OCI-LY3 (cell line): Measurements from ENCODE around the gene MBP.
A peak's percentile ranks its signal among the peaks of the same experiment; 100 is the strongest.

Experiments
- H2AFZ ChIP-seq: fragments of 200-600, 300-600 bp; shearing (Covaris generic); 2 replicates; pipeline ENCODE4 v1.6.0; 2014; ENCODE audit warnings: antibody characterized with exemption, low read depth, low read length
- H3K27ac ChIP-seq: fragments of 200-600, 300-600 bp; sonication (generic); 2 replicates; pipeline ENCODE4 v1.5.1; 2014; ENCODE audit warnings: mild to moderate bottlenecking, low read length, moderate library complexity, mixed read lengths
- H3K27me3 ChIP-seq: fragments of 200-600, 300-600 bp; sonication (generic); 2 replicates; pipeline ENCODE4 v1.6.1; 2014; ENCODE audit warnings: low read depth, low read length, mixed read lengths
- H3K36me3 ChIP-seq: fragments of 200-600, 300-600 bp; sonication (generic); replicated peaks from 2 replicates; pipeline ENCODE3; 2014; ENCODE audit warnings: low read depth, low read length, mixed read lengths
- H3K4me1 ChIP-seq: fragments of 300-600, 200-600 bp; sonication (generic); 2 replicates; pipeline ENCODE4 v1.6.1; 2014; ENCODE audit warnings: low read length, mixed read lengths
- H3K4me2 ChIP-seq: fragments of 200-600, 300-600 bp; sonication (generic); 2 replicates; pipeline ENCODE4 v1.6.1; 2014; ENCODE audit warnings: low read length, mixed read lengths
- H3K4me3 ChIP-seq: fragments of 300-600, 200-600 bp; sonication (generic); 2 replicates; pipeline ENCODE4 v1.5.1; 2014; ENCODE audit warnings: antibody characterized with exemption, mild to moderate bottlenecking, low read length, moderate library complexity
- H3K79me2 ChIP-seq: fragments of 300-600, 200-600 bp; shearing (Covaris generic); 2 replicates; pipeline ENCODE4 v1.6.1; 2014; ENCODE audit warnings: mild to moderate bottlenecking, low read length, mixed read lengths
- H3K9ac ChIP-seq: fragments of 300-600, 200-600 bp; shearing (Covaris generic); 2 replicates; pipeline ENCODE4 v1.6.0; 2014; ENCODE audit warnings: mild to moderate bottlenecking, low read length, moderate library complexity
- H3K9me3 ChIP-seq: fragments of 200-600, 300-600 bp; shearing (Covaris generic); 2 replicates; pipeline ENCODE4 v1.6.1; 2014; ENCODE audit warnings: low read length, mixed read lengths; ENCODE audit not compliant: insufficient read depth
- H4K20me1 ChIP-seq: fragments of 200-600, 300-600 bp; sonication (generic); 2 replicates; pipeline ENCODE4 v1.6.1; 2016; ENCODE audit warnings: low read length, mixed read lengths; ENCODE audit not compliant: insufficient read depth
- EZH2phosphoT487 ChIP-seq: fragments of 200-600 bp; shearing (Covaris generic); IDR thresholded peaks from 2 replicates; pipeline ENCODE4 v1.6.1; 2018; ENCODE audit warnings: antibody characterized with exemption, mixed run types, low read depth
- TF ChIP-seq, protein P1 (sequence below): fragments of 200-600, 300-600 bp; sonication (generic); IDR thresholded peaks from 2 replicates; pipeline ENCODE4 v1.5.1; 2014; ENCODE audit warnings: antibody characterized with exemption, low read length, low read depth

MBP gene

DNA sequence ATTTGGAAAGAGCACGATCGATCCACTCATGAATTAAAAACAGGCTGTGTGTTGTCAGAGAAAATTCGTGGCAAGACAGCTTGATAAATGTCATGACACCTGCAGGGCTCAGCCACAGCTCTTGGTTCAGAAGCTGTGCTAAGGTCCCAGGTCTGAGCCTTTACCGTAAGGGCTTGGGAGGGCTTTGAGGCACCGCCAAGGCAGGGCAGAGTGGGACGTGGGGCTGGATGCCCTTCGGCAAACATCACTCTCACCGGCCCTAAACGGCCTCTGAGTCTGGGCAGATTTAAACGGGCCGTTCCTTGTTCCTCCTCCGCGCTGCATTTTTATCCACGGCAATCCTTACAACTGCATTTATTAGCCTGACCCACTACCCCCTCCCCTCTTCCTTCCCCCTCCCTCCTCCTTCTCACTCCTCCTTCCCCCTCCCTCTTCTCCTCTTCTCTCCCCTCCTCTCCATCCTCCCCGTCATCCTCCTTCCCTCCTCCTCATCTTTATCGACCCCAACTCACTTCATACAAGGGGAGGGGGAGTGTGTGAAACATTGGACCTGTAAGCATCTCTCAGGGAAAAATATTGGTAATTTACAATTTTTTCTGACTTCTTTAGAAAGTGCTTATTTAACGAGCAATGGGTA lies 33.9 kb downstream of the MBP start:
- Histone ChIP-seq H3K4me1 (peaks cover 73% of the 10 kb centered on the region), H3K79me2 (peaks cover 20% of the 10 kb centered on the region), H3K4me2 (peak overlapping the region; percentile 22), H3K9me3 (no peaks in the 10 kb centered on the region), H3K4me3 (peak overlapping the region; percentile 3; the same call in 1 of the 2 replicates), H3K27ac (no peak overlapping the region), H3K36me3 (peaks cover 56% of the 10 kb centered on the region), H4K20me1 (no peaks in the 10 kb centered on the region), H2AFZ (no peak overlapping the region), H3K27me3 (no peaks in the 10 kb centered on the region), H3K9ac (no peak overlapping the region)
- TF ChIP-seq EZH2phosphoT487: no peak
- TF ChIP-seq, protein P1, sequence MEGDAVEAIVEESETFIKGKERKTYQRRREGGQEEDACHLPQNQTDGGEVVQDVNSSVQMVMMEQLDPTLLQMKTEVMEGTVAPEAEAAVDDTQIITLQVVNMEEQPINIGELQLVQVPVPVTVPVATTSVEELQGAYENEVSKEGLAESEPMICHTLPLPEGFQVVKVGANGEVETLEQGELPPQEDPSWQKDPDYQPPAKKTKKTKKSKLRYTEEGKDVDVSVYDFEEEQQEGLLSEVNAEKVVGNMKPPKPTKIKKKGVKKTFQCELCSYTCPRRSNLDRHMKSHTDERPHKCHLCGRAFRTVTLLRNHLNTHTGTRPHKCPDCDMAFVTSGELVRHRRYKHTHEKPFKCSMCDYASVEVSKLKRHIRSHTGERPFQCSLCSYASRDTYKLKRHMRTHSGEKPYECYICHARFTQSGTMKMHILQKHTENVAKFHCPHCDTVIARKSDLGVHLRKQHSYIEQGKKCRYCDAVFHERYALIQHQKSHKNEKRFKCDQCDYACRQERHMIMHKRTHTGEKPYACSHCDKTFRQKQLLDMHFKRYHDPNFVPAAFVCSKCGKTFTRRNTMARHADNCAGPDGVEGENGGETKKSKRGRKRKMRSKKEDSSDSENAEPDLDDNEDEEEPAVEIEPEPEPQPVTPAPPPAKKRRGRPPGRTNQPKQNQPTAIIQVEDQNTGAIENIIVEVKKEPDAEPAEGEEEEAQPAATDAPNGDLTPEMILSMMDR: no peak

DNA sequence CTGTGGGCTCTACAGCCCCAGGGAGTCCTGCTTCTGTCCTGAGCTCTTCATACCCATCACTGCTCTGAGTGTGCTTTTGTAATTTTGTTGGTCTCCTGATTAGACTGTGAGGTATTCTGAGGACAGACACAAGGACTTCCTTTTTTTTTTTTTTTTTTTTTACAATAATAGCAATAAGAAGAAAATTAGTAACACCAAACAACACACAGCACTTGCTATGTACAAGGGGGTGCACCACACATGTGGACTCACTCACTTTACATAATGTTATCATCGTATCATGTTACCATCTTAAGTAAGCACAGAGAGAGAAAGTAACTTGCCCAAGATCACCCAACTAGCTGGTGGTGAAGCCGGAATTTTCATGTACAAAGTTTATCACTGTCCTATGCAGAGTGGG lies 34.6 kb downstream of the MBP start:
- Histone ChIP-seq H3K36me3 (peaks cover 50% of the 10 kb centered on the region), H3K9ac (no peak overlapping the region), H3K27ac (no peak overlapping the region)

DNA sequence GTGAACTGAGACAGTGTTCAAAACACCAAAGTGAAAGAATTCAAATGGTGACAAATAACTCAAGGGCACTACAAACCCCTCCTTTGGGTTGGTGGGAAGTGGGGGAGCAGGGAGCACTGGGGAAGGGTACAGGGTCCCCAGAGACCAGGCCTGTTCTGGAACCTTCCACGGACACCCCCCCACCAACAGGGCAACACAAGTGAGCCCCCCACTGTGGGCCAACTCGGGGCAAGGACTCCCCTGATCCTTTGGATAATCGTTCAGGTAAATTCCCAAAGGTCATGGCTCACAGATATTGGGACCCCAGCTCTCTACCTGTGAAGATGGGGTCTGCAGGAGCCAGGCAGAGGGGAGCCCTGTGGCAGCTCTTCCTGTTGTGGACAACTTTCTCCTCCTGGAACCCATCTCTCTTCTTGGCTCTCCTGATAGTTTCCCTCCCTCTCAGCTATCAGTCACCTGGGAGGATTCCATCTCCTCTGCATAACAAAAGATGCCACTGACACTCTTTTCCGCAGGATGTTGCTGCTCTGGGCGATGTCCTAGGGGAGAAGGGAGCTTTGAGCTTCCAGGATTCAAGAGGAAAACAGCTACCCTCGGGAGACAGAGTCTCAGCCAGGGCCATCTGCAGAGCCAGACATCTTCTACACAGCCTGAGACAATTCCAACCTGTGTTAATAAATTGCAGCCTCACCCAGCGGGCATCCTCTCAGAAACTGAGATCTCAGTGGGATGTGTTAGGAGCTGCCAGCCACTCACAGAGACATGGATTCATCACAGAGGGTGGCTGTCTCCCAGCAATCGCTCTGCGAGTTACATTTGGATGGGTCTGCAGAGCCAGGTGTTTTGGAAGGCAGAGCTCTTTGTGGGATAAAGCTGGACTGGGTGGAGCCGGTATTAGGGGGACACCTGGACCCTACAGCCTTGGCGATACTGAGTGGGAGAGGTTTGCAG lies 35.4 kb downstream of the MBP start:
- Histone ChIP-seq H3K4me2 (no peak overlapping the region), H4K20me1 (0 out of 2 replicates have a peak, but pooled peaks cover 8% of the 10 kb centered on the region), H3K79me2 (peaks cover 22% of the 10 kb centered on the region), H3K36me3 (peaks cover 48% of the 10 kb centered on the region), H3K4me3 (no peak overlapping the region), H3K4me1 (peaks cover 59% of the 10 kb centered on the region), H3K9me3 (no peaks in the 10 kb centered on the region), H2AFZ (no peak overlapping the region), H3K27ac (no peak overlapping the region), H3K27me3 (no peaks in the 10 kb centered on the region), H3K9ac (no peak overlapping the region)
- no peak for TF ChIP-seq EZH2phosphoT487
- TF ChIP-seq, protein P1: no peak

More for the DNA sequence above, 34.6 kb downstream of the MBP start:
- Histone ChIP-seq H3K4me3 (no peak overlapping the region), H2AFZ (no peak overlapping the region), H3K27me3 (no peaks in the 10 kb centered on the region), H3K79me2 (peaks cover 18% of the 10 kb centered on the region), H4K20me1 (0 out of 2 replicates have a peak, but pooled peaks cover under 1% of the 10 kb centered on the region), H3K9me3 (no peaks in the 10 kb centered on the region), H3K4me2 (peak overlapping the region; percentile 22), H3K4me1 (peaks cover 67% of the 10 kb centered on the region)
- no peak for TF ChIP-seq EZH2phosphoT487
- TF ChIP-seq, protein P1: no peak
